Cerebellar cortex (tissue), 1 donor: ENCODE measurements around the gene TNXB.
A peak's percentile ranks its signal among the peaks of the same experiment; 100 is the strongest.
"Not testable (repeated sequence)": the region's sequence is repeated elsewhere in the genome, so short reads cannot be mapped to it uniquely, and the experiment has no call there.

Source experiments
- DNase-seq: peaks from one replicate; pipeline ENCODE4 v3.0.0-alpha.2; 2015; ENCODE audit warnings: low spot score

The TNXB gene

GRCh38 chr6:32110632-32111031 is 1.5 kb upstream of the TNXB start:
- DNase-seq: no peak

- no peak for DNase-seq
Observed at GRCh38 chr6:32109765-32110160, 625 bp upstream of the TNXB start.

GRCh38 chr6:32108727-32109113 is 418 bp downstream of the TNXB start:
- no peak for DNase-seq

GRCh38 chr6:32108094-32108627 is 977 bp downstream of the TNXB start:
- no peak for DNase-seq

- no peak for DNase-seq
Observed at GRCh38 chr6:32107406-32107805, 1.7 kb downstream of the TNXB start.

GRCh38 chr6:32105433-32105832 is 3.7 kb downstream of the TNXB start:
- no peak for DNase-seq

GRCh38 chr6:32102255-32102654 is 6.9 kb downstream of the TNXB start:
- no peak for DNase-seq

- not testable (repeated sequence) for DNase-seq
Observed at GRCh38 chr6:32100251-32100650, 8.9 kb downstream of the TNXB start.

GRCh38 chr6:32097364-32097763 is 11.8 kb downstream of the TNXB start:
- DNase-seq: no peak

GRCh38 chr6:32096394-32097258 is 12.5 kb downstream of the TNXB start:
- no peak for DNase-seq

GRCh38 chr6:32096087-32096393 is 13.1 kb downstream of the TNXB start:
- DNase-seq: no peak

GRCh38 chr6:32095338-32096086 is 13.6 kb downstream of the TNXB start:
- peak; percentile 62 for DNase-seq

GRCh38 chr6:32092760-32093497 is 16.2 kb downstream of the TNXB start:
- DNase-seq: peak; percentile 96

GRCh38 chr6:32089082-32089828 is 19.9 kb downstream of the TNXB start:
- DNase-seq: no peak

- no peak for DNase-seq
Observed at GRCh38 chr6:32088487-32089049, 20.6 kb downstream of the TNXB start.

GRCh38 chr6:32087574-32088486 is 21.3 kb downstream of the TNXB start:
- DNase-seq: peak; percentile 71

GRCh38 chr6:32086661-32087573 is 22.2 kb downstream of the TNXB start:
- DNase-seq: no peak

- no peak for DNase-seq
Observed at GRCh38 chr6:32085759-32086459, 23.2 kb downstream of the TNXB start.

GRCh38 chr6:32084780-32085179 is 24.4 kb downstream of the TNXB start:
- no peak for DNase-seq
